HepG2 (cell line): ENCODE measurements around the gene ADAR. TPM values are rescaled to one million over a fixed set of nuclear protein-coding genes. Genes with fewer than 3 reads are reported as not detected.

Experiments
- ATF4 ChIP-seq, 2 experiments: fragments of 450-650 bp in 1 of 2; sonication (generic) in 1 of 2; formaldehyde crosslinking; IDR thresholded peaks; 2 replicates each; pipeline versions ENCODE4 v1.5.0 to v1.8.0; 2020 to 2022; ENCODE audit warnings: mild to moderate bottlenecking in 1 of 2, missing genetic modification reagents in 1 of 2
- CBX1 ChIP-seq: IDR thresholded peaks from one replicate; pipeline ENCODE4 v1.6.1; 2016; ENCODE audit warnings: antibody characterized with exemption, low read depth
- CBX5 ChIP-seq: sonication (generic); formaldehyde crosslinking; IDR thresholded peaks from 2 replicates; pipeline ENCODE4 v1.4.0; 2020; ENCODE audit warnings: missing genetic modification reagents, borderline replicate concordance
- DNMT1 ChIP-seq: sonication (generic); formaldehyde crosslinking; IDR thresholded peaks from 2 replicates; pipeline ENCODE4 v1.5.1; 2020; ENCODE audit warnings: mild to moderate bottlenecking, missing genetic modification reagents
- MEIS1 ChIP-seq: sonication (generic); formaldehyde crosslinking; IDR thresholded peaks from 2 replicates; pipeline ENCODE4 v1.9.0; 2021; ENCODE audit warnings: mild to moderate bottlenecking, missing genetic modification reagents, moderate library complexity, borderline replicate concordance
- NCOA1 ChIP-seq: sonication (generic); formaldehyde crosslinking; IDR thresholded peaks from 2 replicates; pipeline ENCODE4 v1.9.0; 2021; ENCODE audit warnings: missing genetic modification reagents
- PCBP2 ChIP-seq: fragments of 200-400 bp; formaldehyde crosslinking; optimal IDR thresholded peaks from 2 replicates; pipeline ENCODE3; 2018; ENCODE audit warnings: low read length, low read depth; ENCODE audit not compliant: poor library complexity, severe bottlenecking
- PHF8 ChIP-seq: sonication (generic); formaldehyde crosslinking; IDR thresholded peaks from 2 replicates; pipeline ENCODE4 v1.5.0; 2020; ENCODE audit warnings: missing genetic modification reagents
- RFX3 ChIP-seq: IDR thresholded peaks from 2 replicates; pipeline ENCODE4 v1.6.1; 2016; ENCODE audit warnings: missing biosample characterization, missing genetic modification reagents
- SNAI1 ChIP-seq: sonication (generic); formaldehyde crosslinking; IDR thresholded peaks from 2 replicates; pipeline ENCODE4 v1.5.0; 2020; ENCODE audit warnings: mild to moderate bottlenecking, missing genetic modification reagents, borderline replicate concordance
- ZMAT3 ChIP-seq: sonication (generic); formaldehyde crosslinking; conservative IDR thresholded peaks from 2 replicates; pipeline ENCODE4 v1.7.0; 2021; ENCODE audit warnings: missing genetic modification reagents
- ZNF225 ChIP-seq: sonication (generic); formaldehyde crosslinking; IDR thresholded peaks from 2 replicates; pipeline ENCODE4 v1.4.0; 2020; ENCODE audit warnings: mild to moderate bottlenecking, missing genetic modification reagents
- ZNF256 ChIP-seq: sonication (generic); formaldehyde crosslinking; conservative IDR thresholded peaks from 2 replicates; pipeline ENCODE4 v1.4.0; 2020; ENCODE audit warnings: missing genetic modification reagents
- ZNF496 ChIP-seq: sonication (generic); formaldehyde crosslinking; IDR thresholded peaks from 2 replicates; pipeline ENCODE4 v1.8.1; 2023; ENCODE audit warnings: mild to moderate bottlenecking, moderate library complexity, missing genetic modification reagents; ENCODE audit not compliant: insufficient replicate concordance
- ZNF513 ChIP-seq: sonication (generic); formaldehyde crosslinking; conservative IDR thresholded peaks from 2 replicates; pipeline ENCODE4 v1.5.0; 2020; ENCODE audit warnings: missing genetic modification reagents
- ZNF619 ChIP-seq: sonication (generic); formaldehyde crosslinking; IDR thresholded peaks from 2 replicates; pipeline ENCODE4 v1.4.0; 2020; ENCODE audit warnings: mild to moderate bottlenecking, missing genetic modification reagents
- polyA plus RNA-seq, 8 experiments: library from polyadenylated mRNA; depleted of rRNA in 3 of 8; stranded (reverse) in 7 of 8; unstranded in 1 of 8; fragments of >200 nt; fragmentation: Illumina TruSeq in 4 of 8; extraction: Trizol in 4 of 8; gene quantifications; 2 replicates each; pipeline versions ENCODE4 v1.2.1 to v1.2.3, GENCODE V29; 2011 to 2016; ENCODE audit warnings: low read depth in 4 of 8, missing spikeins in 1 of 8, mixed read lengths in 1 of 8; ENCODE audit not compliant: insufficient read depth in 1 of 8
- total RNA-seq, 5 experiments: library from RNA; depleted of rRNA; stranded (reverse); fragments of >200 nt; fragmentation: Illumina TruSeq; extraction: Trizol; gene quantifications; 2 replicates each; pipeline ENCODE4 v1.2.3, GENCODE V29; 2016; ENCODE audit warnings: low read depth in 1 of 5
- TF ChIP-seq, protein P1 (sequence below): sonication (generic); formaldehyde crosslinking; IDR thresholded peaks from 2 replicates; pipeline ENCODE4 v1.4.0; 2020; ENCODE audit warnings: missing genetic modification reagents
- TF ChIP-seq, protein P2 (sequence below): sonication (generic); formaldehyde crosslinking; IDR thresholded peaks from 2 replicates; pipeline ENCODE4 v1.8.1; 2023; ENCODE audit warnings: missing genetic modification reagents, inconsistent platforms, borderline replicate concordance

The ADAR gene
- total and polyA plus RNA-seq, 2 of the 13 experiments (the other 11 are each of a cell fraction or from before 2014, with no cell fraction given) = 70.8 to 86.2 TPM

DNA sequence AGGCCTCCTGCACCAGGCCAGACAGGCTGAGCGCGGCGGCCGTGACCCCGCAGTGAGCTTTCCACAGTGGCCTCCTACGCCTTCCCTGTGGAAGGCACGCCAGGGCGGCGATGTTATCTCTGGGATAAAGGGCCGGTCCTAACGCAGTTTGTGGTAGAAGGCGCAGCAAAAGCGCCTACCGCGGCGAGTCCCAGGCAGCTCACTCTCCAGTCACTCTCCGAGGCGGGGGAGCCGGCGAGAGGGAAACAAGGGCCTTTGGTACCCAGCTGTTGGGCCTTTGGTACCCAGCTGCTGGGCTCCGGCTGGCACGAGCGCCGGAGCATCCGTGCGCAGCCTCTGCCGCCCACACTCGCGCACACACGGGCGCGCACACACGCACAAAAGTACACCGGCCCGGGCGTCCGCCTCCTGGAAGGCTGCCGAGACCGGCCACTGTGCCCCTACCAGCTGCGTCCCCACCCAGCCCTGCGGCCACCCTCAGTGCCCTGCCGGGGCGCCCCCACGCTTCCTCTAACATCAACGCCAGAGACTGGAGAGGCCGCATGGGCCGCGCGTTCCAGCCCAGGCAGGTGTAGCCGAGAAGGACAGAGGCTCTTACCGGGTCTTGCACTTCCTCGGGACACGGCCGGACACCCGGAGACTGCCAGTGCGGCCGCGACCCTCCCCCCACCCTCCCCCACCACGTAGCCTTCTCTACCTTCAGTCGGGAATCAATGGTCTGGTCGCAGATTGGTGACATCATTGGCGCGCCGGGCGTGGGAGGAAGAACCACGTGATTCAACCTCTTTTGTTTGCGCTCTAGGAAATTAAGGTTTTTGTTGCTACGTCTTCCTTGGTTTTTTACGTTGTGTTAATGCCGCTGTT, 19.5 kb upstream of the ADAR start (continued):
- TF ChIP-seq CBX1 = no peak
- no peak for TF ChIP-seq RFX3 (CRISPR knock-in tag)
- peak; percentile 47 for TF ChIP-seq ZNF225
- no peak for TF ChIP-seq ZNF619 (CRISPR knock-in tag)
- 0 out of 2 replicates have a peak, but pooled peaks have one; percentile 33 for TF ChIP-seq ZMAT3 (CRISPR knock-in tag)
- 0 out of 2 replicates have a peak, but pooled peaks have one; percentile 5 for TF ChIP-seq CBX5
- TF ChIP-seq DNMT1 = no peak
- TF ChIP-seq ZNF256 (CRISPR knock-in tag) = 0 out of 2 replicates have a peak, but pooled peaks have one; percentile 6
- peak in 1 of 2 experiments; percentile 24; a peak in 2 of 4 replicates for TF ChIP-seq ATF4 (CRISPR knock-in tag; IDR thresholded peaks at IDR 0.05)
- 0 out of 2 replicates have a peak, but pooled peaks have one; percentile 52 for TF ChIP-seq SNAI1 (CRISPR knock-in tag)
- TF ChIP-seq ZNF496 = no peak
- TF ChIP-seq, protein P1, sequence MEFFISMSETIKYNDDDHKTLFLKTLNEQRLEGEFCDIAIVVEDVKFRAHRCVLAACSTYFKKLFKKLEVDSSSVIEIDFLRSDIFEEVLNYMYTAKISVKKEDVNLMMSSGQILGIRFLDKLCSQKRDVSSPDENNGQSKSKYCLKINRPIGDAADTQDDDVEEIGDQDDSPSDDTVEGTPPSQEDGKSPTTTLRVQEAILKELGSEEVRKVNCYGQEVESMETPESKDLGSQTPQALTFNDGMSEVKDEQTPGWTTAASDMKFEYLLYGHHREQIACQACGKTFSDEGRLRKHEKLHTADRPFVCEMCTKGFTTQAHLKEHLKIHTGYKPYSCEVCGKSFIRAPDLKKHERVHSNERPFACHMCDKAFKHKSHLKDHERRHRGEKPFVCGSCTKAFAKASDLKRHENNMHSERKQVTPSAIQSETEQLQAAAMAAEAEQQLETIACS (CRISPR knock-in tag) = no peak
- TF ChIP-seq PCBP2 = no peak
- peak; percentile 78; the same call in 1 of the 2 replicates for TF ChIP-seq NCOA1
- no peak for TF ChIP-seq ZNF513 (CRISPR knock-in tag)
- peak; percentile 90 for TF ChIP-seq PHF8 (CRISPR knock-in tag)
- TF ChIP-seq, protein P2, sequence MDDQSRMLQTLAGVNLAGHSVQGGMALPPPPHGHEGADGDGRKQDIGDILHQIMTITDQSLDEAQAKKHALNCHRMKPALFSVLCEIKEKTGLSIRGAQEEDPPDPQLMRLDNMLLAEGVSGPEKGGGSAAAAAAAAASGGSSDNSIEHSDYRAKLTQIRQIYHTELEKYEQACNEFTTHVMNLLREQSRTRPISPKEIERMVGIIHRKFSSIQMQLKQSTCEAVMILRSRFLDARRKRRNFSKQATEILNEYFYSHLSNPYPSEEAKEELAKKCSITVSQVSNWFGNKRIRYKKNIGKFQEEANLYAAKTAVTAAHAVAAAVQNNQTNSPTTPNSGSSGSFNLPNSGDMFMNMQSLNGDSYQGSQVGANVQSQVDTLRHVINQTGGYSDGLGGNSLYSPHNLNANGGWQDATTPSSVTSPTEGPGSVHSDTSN (CRISPR knock-in tag) = no peak
- TF ChIP-seq MEIS1 (CRISPR knock-in tag) = peak; percentile 90
